OCI-LY7 (cell line): ENCODE measurements around the gene NEO1. TPM values are rescaled to one million over a fixed set of nuclear protein-coding genes. Genes with fewer than 3 reads are reported as not detected.

Experiments used
- BruUV-seq: library from RNA; stranded (reverse); fragments of 400-500 nt; replicated peaks from 2 replicates; lab custom pipeline; 2021; lab: Mats Ljungman, UMichigan
- CTCF ChIA-PET: fragments of 300-600 bp; sonication (Branson Sonifier 250); formaldehyde crosslinking; loops from one replicate; lab custom pipeline; 2022; ENCODE audit warnings: antibody characterized with exemption; ENCODE audit not compliant: unreplicated experiment; lab: Charles Lee
- POLR2A ChIA-PET: fragments of 300-600 bp; sonication (Branson Sonifier 250); formaldehyde crosslinking; loops from one replicate; lab custom pipeline; 2022; ENCODE audit warnings: antibody characterized with exemption; lab: Charles Lee
- DNase-seq: peaks from one replicate; pipeline ENCODE4 v3.0.0-alpha.2; 2015; ENCODE audit warnings: low spot score
- H2AFZ ChIP-seq: fragments of 200-600 bp; sonication (generic), shearing (Covaris generic); 2 replicates; pipeline ENCODE4 v1.6.1; 2014; ENCODE audit warnings: mild to moderate bottlenecking, antibody characterized with exemption, low read length, moderate library complexity
- H3K27ac ChIP-seq: fragments of 200-600 bp; sonication (generic); 2 replicates; pipeline ENCODE4 v1.5.1; 2014; ENCODE audit warnings: mixed run types, low read depth, mild to moderate bottlenecking, moderate library complexity, low read length, inconsistent platforms; ENCODE audit not compliant: poor library complexity, severe bottlenecking
- H3K36me3 ChIP-seq: fragments of 200-600 bp; sonication (generic); 2 replicates; pipeline ENCODE4 v1.6.1; 2014; ENCODE audit warnings: mild to moderate bottlenecking, antibody characterized with exemption, low read length, moderate library complexity, mixed read lengths; ENCODE audit not compliant: insufficient read depth
- H3K4me1 ChIP-seq: fragments of 200-600 bp; sonication (generic); 2 replicates; pipeline ENCODE4 v1.5.1; 2014; ENCODE audit warnings: mild to moderate bottlenecking, low read length; ENCODE audit not compliant: insufficient read depth, poor library complexity, severe bottlenecking
- H3K4me2 ChIP-seq: fragments of 200-600 bp; sonication (generic); 2 replicates; pipeline ENCODE4 v1.6.1; 2014; ENCODE audit warnings: mild to moderate bottlenecking, low read length
- H3K4me3 ChIP-seq: fragments of 200-600 bp; sonication (generic); 2 replicates; pipeline ENCODE4 v1.5.1; 2014; ENCODE audit warnings: mild to moderate bottlenecking, low read depth, low read length; ENCODE audit not compliant: poor library complexity, severe bottlenecking
- H3K79me2 ChIP-seq: fragments of 200-600 bp; sonication (generic); 2 replicates; pipeline ENCODE4 v1.6.1; 2016; ENCODE audit warnings: low read depth, mild to moderate bottlenecking, low read length, moderate library complexity, mixed read lengths; ENCODE audit not compliant: insufficient read depth
- H3K9me2 ChIP-seq: fragments of 200-600 bp; sonication (generic); 2 replicates; pipeline ENCODE4 v1.6.1; 2016; ENCODE audit warnings: mild to moderate bottlenecking, low read length, mixed read lengths; ENCODE audit not compliant: insufficient read depth
- H3K9me3 ChIP-seq: fragments of 200-600 bp; sonication (generic); 2 replicates; pipeline ENCODE4 v1.6.1; 2014; ENCODE audit warnings: mild to moderate bottlenecking, mixed run types, low read length, mixed read lengths
- H4K20me1 ChIP-seq: fragments of 200-600 bp; sonication (generic); 2 replicates; pipeline ENCODE4 v1.6.1; 2014; ENCODE audit warnings: mild to moderate bottlenecking, antibody characterized with exemption, low read length, moderate library complexity, mixed read lengths; ENCODE audit not compliant: insufficient read depth
- EZH2phosphoT487 ChIP-seq: fragments of 200-600 bp; sonication (generic); IDR thresholded peaks from 2 replicates; pipeline ENCODE4 v1.6.1; 2018; ENCODE audit warnings: low read depth, borderline replicate concordance, mild to moderate bottlenecking, mixed run types, antibody characterized with exemption, low read length, moderate library complexity, mixed read lengths
- intact Hi-C: fragments of 100-400 bp; cut with micrococcal nuclease; formaldehyde crosslinking; loops from one replicate; pipeline ENCODE4 v1.10.0; 2022; ENCODE audit not compliant: unreplicated experiment
- total RNA-seq, 2 experiments: library from RNA; depleted of rRNA in 1 of 2; stranded (reverse); fragments of >200 nt in 1 of 2; shearing (Covaris generic) in 1 of 2; gene quantifications; 2 replicates each; pipeline ENCODE4 v1.2.3, GENCODE V29; 2014 to 2022
- TF ChIP-seq, protein P1 (sequence below): fragments of 200-600 bp; sonication (generic); conservative IDR thresholded peaks from 2 replicates; pipeline ENCODE4 v1.5.1; 2014; ENCODE audit warnings: mild to moderate bottlenecking, antibody characterized with exemption, low read length, moderate library complexity, mixed read lengths

The NEO1 gene
- total RNA-seq, 2 experiments from 2014 or later = 3.0 TPM

DNA sequence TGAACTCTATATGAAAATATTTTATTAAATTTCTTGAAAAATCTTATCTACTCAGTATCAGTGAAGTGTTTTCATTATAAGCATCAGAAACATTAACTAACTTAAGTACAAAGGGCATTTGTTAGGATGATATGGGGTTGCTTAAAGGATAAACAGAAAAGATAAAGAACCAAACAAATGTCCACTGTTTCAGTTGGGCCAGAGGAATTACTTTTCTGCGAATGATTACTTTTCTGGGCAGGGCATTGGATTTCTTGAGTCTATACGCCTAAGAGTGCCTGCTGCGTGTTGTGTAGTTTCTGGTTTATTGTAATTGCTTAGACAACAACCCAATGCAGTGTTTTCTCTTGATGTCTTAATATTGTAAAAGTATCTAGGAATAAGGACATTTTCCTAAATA is 52.8 kb downstream of the NEO1 start:
- ChIA-PET POLR2A (no interaction called here), CTCF (no interaction called here)
- Histone ChIP-seq H3K4me3 (no peak overlapping the region), H3K9me3 (no peaks in the 10 kb centered on the region), H4K20me1 (no peaks in the 10 kb centered on the region), H3K4me1 (no peaks in the 10 kb centered on the region), H3K36me3 (no peaks in the 10 kb centered on the region), H2AFZ (no peak overlapping the region), H3K27ac (no peak overlapping the region), H3K9me2 (no peaks in the 10 kb centered on the region), H3K4me2 (no peak overlapping the region), H3K79me2 (no peaks in the 10 kb centered on the region)
- intact Hi-C loops = no loop called here
- no TSS peak for BruUV-seq
- no peak for DNase-seq
- TF ChIP-seq, protein P1, sequence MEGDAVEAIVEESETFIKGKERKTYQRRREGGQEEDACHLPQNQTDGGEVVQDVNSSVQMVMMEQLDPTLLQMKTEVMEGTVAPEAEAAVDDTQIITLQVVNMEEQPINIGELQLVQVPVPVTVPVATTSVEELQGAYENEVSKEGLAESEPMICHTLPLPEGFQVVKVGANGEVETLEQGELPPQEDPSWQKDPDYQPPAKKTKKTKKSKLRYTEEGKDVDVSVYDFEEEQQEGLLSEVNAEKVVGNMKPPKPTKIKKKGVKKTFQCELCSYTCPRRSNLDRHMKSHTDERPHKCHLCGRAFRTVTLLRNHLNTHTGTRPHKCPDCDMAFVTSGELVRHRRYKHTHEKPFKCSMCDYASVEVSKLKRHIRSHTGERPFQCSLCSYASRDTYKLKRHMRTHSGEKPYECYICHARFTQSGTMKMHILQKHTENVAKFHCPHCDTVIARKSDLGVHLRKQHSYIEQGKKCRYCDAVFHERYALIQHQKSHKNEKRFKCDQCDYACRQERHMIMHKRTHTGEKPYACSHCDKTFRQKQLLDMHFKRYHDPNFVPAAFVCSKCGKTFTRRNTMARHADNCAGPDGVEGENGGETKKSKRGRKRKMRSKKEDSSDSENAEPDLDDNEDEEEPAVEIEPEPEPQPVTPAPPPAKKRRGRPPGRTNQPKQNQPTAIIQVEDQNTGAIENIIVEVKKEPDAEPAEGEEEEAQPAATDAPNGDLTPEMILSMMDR = no peak
- TF ChIP-seq EZH2phosphoT487 = no peak

DNA sequence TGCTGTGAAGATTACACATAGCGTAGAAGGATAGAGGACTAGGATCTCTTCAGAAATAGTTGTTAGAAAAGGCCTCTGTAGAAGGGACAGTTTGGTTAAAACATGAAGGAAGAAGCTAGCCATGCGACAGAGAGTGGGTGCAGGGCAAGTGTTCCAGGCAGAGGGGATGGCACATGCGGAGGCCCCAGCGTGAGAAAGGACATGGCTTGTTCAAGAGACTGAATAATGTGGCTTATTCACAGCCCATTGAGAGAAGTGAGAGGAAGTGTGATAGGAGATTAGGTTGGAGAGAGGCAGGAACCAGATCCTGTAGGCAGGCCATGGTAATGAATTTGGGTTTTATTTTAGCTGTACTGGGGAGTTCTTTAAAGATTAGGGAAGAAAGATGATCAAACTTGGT is 56.4 kb downstream of the NEO1 start:
- no TSS peak for BruUV-seq
- ChIA-PET POLR2A (no interaction called here), CTCF (no interaction called here)
- Histone ChIP-seq H4K20me1 (no peaks in the 10 kb centered on the region), H3K9me2 (no peaks in the 10 kb centered on the region), H3K36me3 (no peaks in the 10 kb centered on the region), H3K4me3 (no peak overlapping the region), H3K27ac (no peak overlapping the region), H3K9me3 (no peaks in the 10 kb centered on the region), H3K4me1 (no peaks in the 10 kb centered on the region), H3K4me2 (no peak overlapping the region), H2AFZ (no peak overlapping the region), H3K79me2 (no peaks in the 10 kb centered on the region)
- TF ChIP-seq, protein P1 = no peak
- no peak for TF ChIP-seq EZH2phosphoT487
- DNase-seq = no peak
- intact Hi-C loops = no loop called here

- no peak for TF ChIP-seq EZH2phosphoT487
- TF ChIP-seq, protein P1 = no peak
- no peak for DNase-seq
- no peak overlapping the region for H2AFZ ChIP-seq
- ChIA-PET CTCF (no interaction called here), POLR2A (no interaction called here)
- H4K20me1 ChIP-seq = no peaks in the 10 kb centered on the region
- H3K79me2 ChIP-seq = no peaks in the 10 kb centered on the region
- no peak overlapping the region for H3K27ac ChIP-seq
- H3K36me3 ChIP-seq = no peaks in the 10 kb centered on the region
- no TSS peak for BruUV-seq
- H3K4me2 ChIP-seq = no peak overlapping the region
- intact Hi-C loops = no loop called here
- H3K9me3 ChIP-seq = no peaks in the 10 kb centered on the region
- no peak overlapping the region for H3K4me3 ChIP-seq
- no peaks in the 10 kb centered on the region for H3K4me1 ChIP-seq
- H3K9me2 ChIP-seq = no peaks in the 10 kb centered on the region
These were observed 57.5 kb downstream of the NEO1 start for GRCh38 chr15:73109765-73110164.
